Measurements from ENCODE around the gene ITPKC. TPM values are rescaled to one million over a fixed set of nuclear protein-coding genes. Genes with fewer than 3 reads are reported as not detected.

Gene ITPKC
- polyA plus RNA-seq, 3 donors, result 2.7 to 5.7 (median 2.9) TPM

GRCh38 chr19:40750874-40751537 is 34.1 kb downstream of the ITPKC start, which contains the start of gene SNRPA:
Gene SNRPA (plus strand): TSS chr19:40751203. CDS start chr19:40751409, 206 bp downstream.
- H3K27ac Mint-ChIP-seq, result peak within 1 kb of the TSS; percentile 99 to 100 (median 99)
- H3K79me2 ChIP-seq (ENCODE audit: insufficient read depth, low read length), result peaks cover 73% of the 10 kb centered on the region
- intact Hi-C loops (cut with micrococcal nuclease), result loop anchor here (1.0 to 10.0 kb wide), 3 partner anchors 27 to 54 kb away; partner anchors contain the start of genes EGLN2 (in 1 of the 2) and RAB4B (in 1 of the 2)
- peaks cover 9 to 18% of the 10 kb centered on the region in 2 donors for H3K36me3 Mint-ChIP-seq
- H3K36me3 ChIP-seq (replicated peaks in 1 of 2; ENCODE audit: control insufficient read depth in 1 of 2, insufficient read depth in 2 of 2, low read length in 2 of 2), result peaks cover under 1 to 6% of the 10 kb centered on the region in 2 donors
- H3K27me3 ChIP-seq (ENCODE audit: control insufficient read depth in 2 of 2, insufficient read depth in 2 of 2, low read length in 2 of 2), result no peaks in the 10 kb centered on the region
- no peaks in the 10 kb centered on the region for H3K9me3 ChIP-seq (replicated peaks in 1 of 2; ENCODE audit: control insufficient read depth in 1 of 2, insufficient read depth in 1 of 2, low read length in 2 of 2)
- H2AFZ ChIP-seq (ENCODE audit: insufficient read depth, low read depth, low read length, poor library complexity, severe bottlenecking), result peak within 1 kb of the TSS; percentile 75
- H4K20me1 ChIP-seq (ENCODE audit: insufficient read depth, low read length), result peaks cover 9% of the 10 kb centered on the region
- under 1% methylated on average over 43 of the region's 46 CpGs for WGBS (ENCODE audit: insufficient coverage)
- TF ChIP-seq, protein P1, sequence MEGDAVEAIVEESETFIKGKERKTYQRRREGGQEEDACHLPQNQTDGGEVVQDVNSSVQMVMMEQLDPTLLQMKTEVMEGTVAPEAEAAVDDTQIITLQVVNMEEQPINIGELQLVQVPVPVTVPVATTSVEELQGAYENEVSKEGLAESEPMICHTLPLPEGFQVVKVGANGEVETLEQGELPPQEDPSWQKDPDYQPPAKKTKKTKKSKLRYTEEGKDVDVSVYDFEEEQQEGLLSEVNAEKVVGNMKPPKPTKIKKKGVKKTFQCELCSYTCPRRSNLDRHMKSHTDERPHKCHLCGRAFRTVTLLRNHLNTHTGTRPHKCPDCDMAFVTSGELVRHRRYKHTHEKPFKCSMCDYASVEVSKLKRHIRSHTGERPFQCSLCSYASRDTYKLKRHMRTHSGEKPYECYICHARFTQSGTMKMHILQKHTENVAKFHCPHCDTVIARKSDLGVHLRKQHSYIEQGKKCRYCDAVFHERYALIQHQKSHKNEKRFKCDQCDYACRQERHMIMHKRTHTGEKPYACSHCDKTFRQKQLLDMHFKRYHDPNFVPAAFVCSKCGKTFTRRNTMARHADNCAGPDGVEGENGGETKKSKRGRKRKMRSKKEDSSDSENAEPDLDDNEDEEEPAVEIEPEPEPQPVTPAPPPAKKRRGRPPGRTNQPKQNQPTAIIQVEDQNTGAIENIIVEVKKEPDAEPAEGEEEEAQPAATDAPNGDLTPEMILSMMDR (IDR thresholded peaks at IDR 0.05), result no peak
- peak within 1 kb of the TSS; percentile 47 to 76 (median 65) for H3K4me3 ChIP-seq (replicated peaks in 1 of 3; ENCODE audit: low read depth in 2 of 3, low read length in 3 of 3)
- H3K4me3 Mint-ChIP-seq, result peak within 1 kb of the TSS; percentile 92 to 100
- peak within 1 kb of the TSS; percentile 92 to 98 for H3K27ac ChIP-seq (ENCODE audit: low read depth in 1 of 2, low read length in 2 of 2)
- H3K4me1 Mint-ChIP-seq, result peaks cover 66% of the 10 kb centered on the region
- peaks cover 74 to 78% of the 10 kb centered on the region in 2 donors for H3K4me1 ChIP-seq (ENCODE audit: control insufficient read depth in 1 of 2, insufficient read depth in 2 of 2, low read length in 2 of 2)
- H3K9me3 Mint-ChIP-seq, result no peaks in the 10 kb centered on the region
- H3K27me3 Mint-ChIP-seq (ENCODE audit: low read depth in 3 of 3), result peaks cover 0 to 5% (median 0%) of the 10 kb centered on the region in 3 donors
- peak; percentile 95 to 97 (median 96) for DNase-seq
- peak within 1 kb of the TSS; percentile 86 for H3K9ac ChIP-seq (ENCODE audit: insufficient read depth, low read length, poor library complexity, severe bottlenecking)
- H3K4me2 ChIP-seq (replicated peaks; ENCODE audit: extremely low read depth, low read length, poor library complexity, severe bottlenecking), result peak within 1 kb of the TSS; percentile 85

DNA sequence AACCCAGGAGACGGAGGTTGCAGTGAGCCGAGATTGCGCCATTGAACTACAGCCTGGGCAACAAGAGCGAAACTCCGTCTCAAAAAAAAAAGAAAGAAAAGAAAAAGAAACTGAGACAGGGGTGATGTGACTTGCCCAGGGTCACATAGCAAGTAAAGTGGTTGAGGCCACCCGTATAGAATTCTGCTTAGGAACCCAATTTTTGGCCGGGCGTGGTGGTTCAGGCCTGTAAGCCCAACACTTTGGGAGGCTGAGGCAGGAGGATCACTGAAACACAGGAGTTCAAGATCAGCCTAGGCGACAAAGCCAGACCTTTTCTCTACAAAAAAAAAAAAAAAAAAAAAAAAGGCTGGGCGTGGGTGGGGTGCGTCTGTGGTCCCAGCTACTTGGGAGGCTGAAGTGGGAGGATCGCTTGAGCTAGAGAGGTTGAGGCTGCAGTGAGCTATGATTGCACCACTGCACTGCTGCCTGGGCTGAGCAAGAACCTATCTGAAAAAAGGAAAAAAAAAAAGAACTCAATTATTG is 35.4 kb downstream of the ITPKC start:
- Mint-ChIP-seq H3K27me3 (ENCODE audit: low read depth in 3 of 3) (peaks cover 0 to 5% (median 0%) of the 10 kb centered on the region in 3 donors), H3K27ac (peak overlapping the region; percentile 96 to 100 (median 99)), H3K9me3 (no peaks in the 10 kb centered on the region), H3K36me3 (peaks cover 19 to 27% of the 10 kb centered on the region in 2 donors), H3K4me3 (peak overlapping the region; percentile 92 to 100), H3K4me1 (peaks cover 74% of the 10 kb centered on the region)
- DNase-seq, result no peak
- 23% methylated on average over 6 of the region's 12 CpGs for WGBS (ENCODE audit: insufficient coverage)
- peaks cover 83 to 91% of the 10 kb centered on the region in 2 donors for H3K4me1 ChIP-seq (ENCODE audit: control insufficient read depth in 1 of 2, insufficient read depth in 2 of 2, low read length in 2 of 2)
- peak overlapping the region; percentile 85 for H3K4me2 ChIP-seq (replicated peaks; ENCODE audit: extremely low read depth, low read length, poor library complexity, severe bottlenecking)
- peak overlapping the region; percentile 92 to 98 for H3K27ac ChIP-seq (ENCODE audit: low read depth in 1 of 2, low read length in 2 of 2)
- H3K9ac ChIP-seq (ENCODE audit: insufficient read depth, low read length, poor library complexity, severe bottlenecking), result peak overlapping the region; percentile 86
- H2AFZ ChIP-seq (ENCODE audit: insufficient read depth, low read depth, low read length, poor library complexity, severe bottlenecking), result no peak overlapping the region
- intact Hi-C loops (cut with micrococcal nuclease), result loop anchor here (5.0 to 10.0 kb wide), 2 partner anchors 45 to 52 kb away; partner anchors contain the start of gene EGLN2 (in 1 of the 2)
- H3K36me3 ChIP-seq (replicated peaks in 1 of 2; ENCODE audit: control insufficient read depth in 1 of 2, insufficient read depth in 2 of 2, low read length in 2 of 2), result peaks cover 8 to 19% of the 10 kb centered on the region in 2 donors
- H3K79me2 ChIP-seq (ENCODE audit: insufficient read depth, low read length), result peaks cover 82% of the 10 kb centered on the region
- no peaks in the 10 kb centered on the region for H3K9me3 ChIP-seq (replicated peaks in 1 of 2; ENCODE audit: control insufficient read depth in 1 of 2, insufficient read depth in 1 of 2, low read length in 2 of 2)
- H4K20me1 ChIP-seq (ENCODE audit: insufficient read depth, low read length), result peaks cover 22% of the 10 kb centered on the region
- H3K4me3 ChIP-seq (replicated peaks in 1 of 3; ENCODE audit: low read depth in 2 of 3, low read length in 3 of 3), result peak overlapping the region in 2 of 3 experiments; percentile 65 to 76
- TF ChIP-seq, protein P1 (IDR thresholded peaks at IDR 0.05), result no peak
- no peaks in the 10 kb centered on the region for H3K27me3 ChIP-seq (ENCODE audit: control insufficient read depth in 2 of 2, insufficient read depth in 2 of 2, low read length in 2 of 2)
